Measurements from ENCODE around the gene ARSH.

GRCh38 chrX:2962381-2962780 lies 44.0 kb upstream of the ARSH start:
- TF ChIP-seq FOXM1 (IDR thresholded peaks at IDR 0.05; ENCODE audit: borderline replicate concordance) (no peak), PKNOX1 (IDR thresholded peaks at IDR 0.05) (no peak), FOXK2 (IDR thresholded peaks at IDR 0.05) (no peak)
